Measurements from ENCODE around the gene RPS6KA2. TPM values are rescaled to one million over a fixed set of nuclear protein-coding genes. Genes with fewer than 3 reads are reported as not detected.

Gene RPS6KA2
- total and polyA plus RNA-seq, 2 experiments from 2014 or later = 45.1 to 49.0 TPM

DNA sequence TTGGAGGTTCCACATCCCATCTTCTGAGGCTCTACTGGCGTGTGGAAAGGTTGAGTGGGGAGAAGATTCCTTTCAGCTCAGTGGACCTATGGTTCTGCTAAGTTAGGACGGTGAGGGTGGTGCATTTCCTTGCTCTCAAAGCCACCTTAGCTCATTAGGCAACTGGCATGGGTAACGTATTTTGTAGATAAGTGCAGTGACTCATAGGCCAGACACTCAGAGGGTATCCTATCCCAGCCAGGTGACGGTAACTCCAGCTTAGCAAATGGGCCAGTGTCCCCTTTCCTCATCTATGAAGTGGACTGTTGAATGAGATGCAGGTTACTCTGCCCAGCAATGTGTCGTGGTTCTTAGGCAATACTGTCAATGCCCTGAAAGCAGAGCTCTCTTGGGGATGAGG lies 3.7 kb downstream of the RPS6KA2 start:
- no peaks in the 10 kb centered on the region for H3K36me3 ChIP-seq (ENCODE audit: low read depth)
- no peak overlapping the region for H3K9ac ChIP-seq
- H3K27me3 ChIP-seq (replicated peaks; ENCODE audit: insufficient read depth) = no peaks in the 10 kb centered on the region
- TF ChIP-seq EZH2 (IDR thresholded peaks at IDR 0.05; ENCODE audit: insufficient read depth, poor library complexity, severe bottlenecking) = no peak
- TF ChIP-seq EZH2phosphoT487 (IDR thresholded peaks at IDR 0.05; ENCODE audit: insufficient read depth, low read depth) = no peak
- no peak overlapping the region for H3K27ac ChIP-seq
- H3K4me3 ChIP-seq = no peak overlapping the region
- peaks cover 48% of the 10 kb centered on the region for H3K79me2 ChIP-seq (ENCODE audit: insufficient read depth)
- H3K4me1 ChIP-seq (ENCODE audit: insufficient read depth) = peaks cover 67% of the 10 kb centered on the region
- H2AFZ ChIP-seq = no peak overlapping the region
- DNase-seq = no peak
- no peaks in the 10 kb centered on the region for H3K9me3 ChIP-seq (ENCODE audit: low read depth)
- no peaks in the 10 kb centered on the region for H3K9me2 ChIP-seq (ENCODE audit: insufficient read depth)
- WGBS, 2 experiments (ENCODE audit: low coverage in 1 of 2, low lambda C conversion rate in 2 of 2, missing lambda C conversion rate in 2 of 2) = 89 to 90% methylated on average over 5 of the region's 5 CpGs
- H4K20me1 ChIP-seq (ENCODE audit: insufficient read depth) = no peaks in the 10 kb centered on the region
- in situ Hi-C loops (cut with MboI) = no loop called here
- peak overlapping the region; percentile 48 for H3K4me2 ChIP-seq (ENCODE audit: unreplicated experiment)
- peaks cover 51% of the 10 kb centered on the region for H3F3A ChIP-seq (ENCODE audit: insufficient read depth)

DNA sequence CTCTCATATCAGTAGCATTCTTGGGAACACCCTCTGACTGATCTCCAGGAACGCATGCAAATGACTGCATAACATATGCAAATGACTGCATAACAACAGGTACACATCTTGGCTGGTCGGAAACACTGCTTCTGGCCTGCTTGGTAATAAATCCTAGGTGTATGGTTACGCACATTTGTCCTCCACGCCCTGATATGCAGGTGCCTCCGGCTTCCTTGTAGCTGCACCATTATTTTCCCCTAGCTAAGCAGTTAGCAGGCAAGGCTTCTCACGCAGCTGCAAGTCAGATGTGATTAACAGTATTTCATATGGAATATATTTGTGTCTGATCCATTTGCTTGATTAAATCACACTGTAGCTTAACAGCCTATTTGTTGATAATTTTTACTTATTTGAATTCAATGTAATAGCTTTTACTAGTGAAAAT lies 5.9 kb downstream of the RPS6KA2 start:
- WGBS, 2 experiments (ENCODE audit: low coverage in 1 of 2, low lambda C conversion rate in 2 of 2, missing lambda C conversion rate in 2 of 2) = 85 to 87% methylated on average over 6 of the region's 6 CpGs
- H2AFZ ChIP-seq = no peak overlapping the region
- H3K4me3 ChIP-seq = no peak overlapping the region
- H3F3A ChIP-seq (ENCODE audit: insufficient read depth) = peaks cover 57% of the 10 kb centered on the region
- H3K79me2 ChIP-seq (ENCODE audit: insufficient read depth) = peaks cover 63% of the 10 kb centered on the region
- in situ Hi-C loops (cut with MboI) = no loop called here
- H3K4me1 ChIP-seq (ENCODE audit: insufficient read depth) = peaks cover 68% of the 10 kb centered on the region
- no peaks in the 10 kb centered on the region for H4K20me1 ChIP-seq (ENCODE audit: insufficient read depth)
- no peaks in the 10 kb centered on the region for H3K9me3 ChIP-seq (ENCODE audit: low read depth)
- no peak overlapping the region for H3K9ac ChIP-seq
- TF ChIP-seq EZH2phosphoT487 (IDR thresholded peaks at IDR 0.05; ENCODE audit: insufficient read depth, low read depth) (no peak), EZH2 (IDR thresholded peaks at IDR 0.05; ENCODE audit: insufficient read depth, poor library complexity, severe bottlenecking) (no peak)
- H3K9me2 ChIP-seq (ENCODE audit: insufficient read depth) = no peaks in the 10 kb centered on the region
- H3K27ac ChIP-seq = no peak overlapping the region
- no peaks in the 10 kb centered on the region for H3K27me3 ChIP-seq (replicated peaks; ENCODE audit: insufficient read depth)
- peak overlapping the region; percentile 95 for H3K4me2 ChIP-seq (ENCODE audit: unreplicated experiment)
- no peak for DNase-seq
- no peaks in the 10 kb centered on the region for H3K36me3 ChIP-seq (ENCODE audit: low read depth)

DNA sequence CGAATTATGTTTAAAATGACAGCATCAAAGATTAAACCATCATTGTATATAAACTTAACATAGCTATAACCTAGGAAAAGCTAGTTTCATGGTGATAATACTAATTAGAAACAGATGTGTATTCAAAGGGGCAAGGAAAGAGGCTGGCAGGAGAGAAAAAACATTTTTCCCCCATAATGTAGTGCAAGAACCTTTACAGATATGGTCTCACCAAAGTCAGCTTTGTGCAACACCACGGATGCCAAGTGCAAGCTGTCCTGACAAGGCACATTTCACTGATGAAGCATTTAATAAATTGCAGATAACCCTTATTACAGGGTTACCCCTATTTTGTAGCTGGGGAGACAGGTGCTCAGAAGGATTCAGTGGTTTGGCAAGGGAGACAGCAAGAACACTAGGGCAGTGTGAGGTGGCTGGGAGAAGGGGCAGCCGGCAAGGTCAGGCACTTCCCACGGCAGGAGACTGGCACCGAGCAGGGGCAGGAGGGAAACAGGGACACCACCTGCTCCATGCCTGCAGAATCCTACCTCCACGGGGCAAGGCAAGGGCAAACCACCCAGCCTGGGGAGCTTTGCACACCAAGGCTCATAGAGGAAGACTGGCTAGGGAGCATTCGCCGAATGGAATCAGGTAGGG lies 6.5 kb downstream of the RPS6KA2 start:
- peaks cover 64% of the 10 kb centered on the region for H3K4me1 ChIP-seq (ENCODE audit: insufficient read depth)
- TF ChIP-seq EZH2 (IDR thresholded peaks at IDR 0.05; ENCODE audit: insufficient read depth, poor library complexity, severe bottlenecking) (no peak), EZH2phosphoT487 (IDR thresholded peaks at IDR 0.05; ENCODE audit: insufficient read depth, low read depth) (no peak)

DNA sequence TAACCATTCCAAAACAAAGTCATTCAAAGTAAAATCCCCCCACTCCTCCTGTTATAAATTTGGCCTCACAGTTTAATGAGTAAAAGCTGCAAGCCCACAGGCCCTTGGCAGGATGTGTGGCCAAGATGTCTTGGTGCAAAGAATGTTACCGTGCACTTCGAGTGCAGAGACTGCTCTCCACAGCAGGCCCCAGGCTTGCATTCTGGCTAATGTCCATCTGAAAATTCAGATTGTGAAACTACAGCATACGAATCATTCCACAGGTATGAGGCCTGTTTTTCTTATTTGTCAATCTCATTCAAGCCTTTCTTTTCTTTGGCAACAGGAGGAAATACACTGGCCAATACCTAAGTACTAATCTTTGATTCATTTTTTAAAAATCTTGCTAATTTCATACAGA lies 7.1 kb downstream of the RPS6KA2 start:
- H3K27me3 ChIP-seq (replicated peaks; ENCODE audit: insufficient read depth) = no peaks in the 10 kb centered on the region
- H3K9me3 ChIP-seq (ENCODE audit: low read depth) = no peaks in the 10 kb centered on the region
- DNase-seq = peak; percentile 91
- H3K36me3 ChIP-seq (ENCODE audit: low read depth) = no peaks in the 10 kb centered on the region
- peak overlapping the region; percentile 87 for H3K27ac ChIP-seq
- peaks cover 64% of the 10 kb centered on the region for H3K4me1 ChIP-seq (ENCODE audit: insufficient read depth)
- H2AFZ ChIP-seq = no peak overlapping the region
- H4K20me1 ChIP-seq (ENCODE audit: insufficient read depth) = no peaks in the 10 kb centered on the region
- in situ Hi-C loops (cut with MboI) = no loop called here
- H3K9ac ChIP-seq = peak overlapping the region; percentile 67
- peak overlapping the region; percentile 51 for H3K4me3 ChIP-seq
- peak overlapping the region; percentile 95 for H3K4me2 ChIP-seq (ENCODE audit: unreplicated experiment)
- WGBS, 2 experiments (ENCODE audit: low coverage in 1 of 2, low lambda C conversion rate in 2 of 2, missing lambda C conversion rate in 2 of 2) = 3 to 4% methylated on average over 3 of the region's 3 CpGs
- H3K9me2 ChIP-seq (ENCODE audit: insufficient read depth) = no peaks in the 10 kb centered on the region
- peaks cover 49% of the 10 kb centered on the region for H3F3A ChIP-seq (ENCODE audit: insufficient read depth)
- peaks cover 67% of the 10 kb centered on the region for H3K79me2 ChIP-seq (ENCODE audit: insufficient read depth)
- no peak for TF ChIP-seq EZH2phosphoT487 (IDR thresholded peaks at IDR 0.05; ENCODE audit: insufficient read depth, low read depth)
- TF ChIP-seq EZH2 (IDR thresholded peaks at IDR 0.05; ENCODE audit: insufficient read depth, poor library complexity, severe bottlenecking) = no peak

More for the DNA sequence above, 6.5 kb downstream of the RPS6KA2 start:
- H3K27me3 ChIP-seq (replicated peaks; ENCODE audit: insufficient read depth) = no peaks in the 10 kb centered on the region
- no peaks in the 10 kb centered on the region for H3K36me3 ChIP-seq (ENCODE audit: low read depth)
- H3K9ac ChIP-seq = peak overlapping the region; percentile 67
- H3F3A ChIP-seq (ENCODE audit: insufficient read depth) = peaks cover 52% of the 10 kb centered on the region
- peak overlapping the region; percentile 95 for H3K4me2 ChIP-seq (ENCODE audit: unreplicated experiment)
- in situ Hi-C loops (cut with MboI) = no loop called here
- H3K27ac ChIP-seq = peak overlapping the region; percentile 87
- H3K4me3 ChIP-seq = peak overlapping the region; percentile 51
- peaks cover 63% of the 10 kb centered on the region for H3K79me2 ChIP-seq (ENCODE audit: insufficient read depth)
- H4K20me1 ChIP-seq (ENCODE audit: insufficient read depth) = no peaks in the 10 kb centered on the region
- WGBS, 2 experiments (ENCODE audit: low coverage in 1 of 2, low lambda C conversion rate in 2 of 2, missing lambda C conversion rate in 2 of 2) = 58 to 65% methylated on average over 8 of the region's 8 CpGs
- H3K9me2 ChIP-seq (ENCODE audit: insufficient read depth) = no peaks in the 10 kb centered on the region
- H3K9me3 ChIP-seq (ENCODE audit: low read depth) = no peaks in the 10 kb centered on the region
- no peak overlapping the region for H2AFZ ChIP-seq
- peak; percentile 46 for DNase-seq

All from GM23248 (cell line).